ENCODE measurements around the gene CD22. TPM values are rescaled to one million over a fixed set of nuclear protein-coding genes. Genes with fewer than 3 reads are reported as not detected.
"Not testable (repeated sequence)": the region's sequence is repeated elsewhere in the genome, so short reads cannot be mapped to it uniquely, and the experiment has no call there.

Gene CD22
- total RNA-seq, 1 donor from 2014 or later: 0.70 TPM

GRCh38 chr19:35374031-35374430, 45.0 kb downstream of the CD22 start:
- DNase-seq (ENCODE audit: low spot score); intact Hi-C loops (cut with DNase I): not testable (repeated sequence)

DNA sequence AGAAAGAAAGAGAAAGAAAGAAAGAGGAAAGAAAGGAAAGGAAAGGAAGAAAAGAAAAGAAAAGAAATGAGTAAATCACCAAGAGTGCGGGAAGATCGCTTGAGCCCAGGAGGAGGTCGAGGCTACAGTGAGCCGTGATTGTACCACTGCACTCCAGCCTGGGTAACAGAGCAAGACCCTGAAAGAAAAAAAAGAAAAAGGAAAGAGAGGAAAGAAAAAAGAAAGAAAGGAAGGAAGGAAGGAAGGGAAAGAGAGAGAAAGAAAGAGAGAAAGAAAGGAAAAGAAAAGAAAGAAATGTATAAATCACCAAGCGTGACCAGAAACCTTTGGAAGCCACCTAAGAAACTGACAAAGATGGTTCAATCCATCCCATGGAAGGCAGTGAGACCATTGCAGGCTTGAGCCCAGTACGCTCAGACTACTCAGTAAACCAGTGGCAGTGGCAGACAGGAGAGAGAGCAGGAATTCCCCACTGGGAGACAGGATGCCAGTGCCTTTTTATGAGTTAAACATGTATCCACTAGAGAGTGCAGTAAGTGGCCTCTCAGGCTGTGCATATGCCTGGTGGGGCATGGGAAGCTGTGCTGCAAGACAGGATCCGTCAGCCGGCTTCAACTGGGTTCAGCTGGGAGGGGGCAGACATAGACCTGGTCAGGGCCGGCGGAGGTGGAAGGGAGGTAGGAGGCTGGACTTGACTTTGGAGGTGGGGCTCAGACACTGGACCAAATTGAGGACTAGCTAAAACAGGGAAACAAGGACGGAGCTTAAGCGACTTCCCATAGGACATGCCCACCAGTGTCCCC, 46.7 kb downstream of the CD22 start:
- intact Hi-C loops (cut with DNase I): no loop called here
- DNase-seq (ENCODE audit: low spot score): no peak

DNA sequence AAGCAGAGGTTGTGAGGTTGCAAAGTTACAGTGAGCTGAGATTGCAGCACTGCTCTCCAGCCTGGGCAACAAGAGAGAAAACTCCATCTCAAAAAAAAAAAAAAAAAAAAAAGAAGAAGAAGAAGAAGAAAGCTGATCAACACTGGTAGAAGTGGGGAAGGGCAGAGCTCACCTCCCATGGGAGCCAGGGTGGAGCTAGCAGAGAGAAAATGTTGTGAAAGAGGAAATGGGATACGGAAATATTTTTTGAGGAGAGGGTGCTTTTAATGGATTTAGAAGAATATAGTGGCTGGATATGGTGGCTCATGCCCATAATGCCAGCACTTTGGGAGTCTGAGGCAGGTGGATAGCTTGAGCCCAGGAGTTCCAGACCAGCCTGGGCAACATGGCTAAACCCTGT, 48.7 kb downstream of the CD22 start:
- no peak for DNase-seq (ENCODE audit: low spot score)
- intact Hi-C loops (cut with DNase I): no loop called here

- intact Hi-C loops (cut with DNase I): no loop called here
- DNase-seq (ENCODE audit: low spot score): no peak
These were observed 49.4 kb downstream of the CD22 start for GRCh38 chr19:35378356-35378755.

DNA sequence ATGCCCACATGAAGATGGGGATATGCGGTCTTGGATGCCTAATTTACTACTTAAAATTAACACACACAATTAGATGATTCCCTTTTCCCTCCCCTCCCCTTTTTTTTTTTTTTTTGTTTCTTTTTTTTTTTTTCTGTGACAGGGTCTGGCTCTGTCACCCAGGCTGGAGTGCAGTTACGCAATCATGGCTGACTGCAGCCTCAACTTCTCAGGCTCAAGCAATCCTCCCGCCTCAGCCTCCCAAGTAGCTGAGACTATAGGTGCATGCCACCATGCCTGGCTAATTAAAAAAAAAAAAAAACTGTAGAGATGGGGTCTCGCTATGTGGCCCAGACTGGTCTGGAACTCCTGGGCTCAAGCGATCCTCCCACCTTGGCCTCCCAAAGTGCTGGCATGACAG, 50.6 kb downstream of the CD22 start:
- DNase-seq (ENCODE audit: low spot score); intact Hi-C loops (cut with DNase I): not testable (repeated sequence)

DNA sequence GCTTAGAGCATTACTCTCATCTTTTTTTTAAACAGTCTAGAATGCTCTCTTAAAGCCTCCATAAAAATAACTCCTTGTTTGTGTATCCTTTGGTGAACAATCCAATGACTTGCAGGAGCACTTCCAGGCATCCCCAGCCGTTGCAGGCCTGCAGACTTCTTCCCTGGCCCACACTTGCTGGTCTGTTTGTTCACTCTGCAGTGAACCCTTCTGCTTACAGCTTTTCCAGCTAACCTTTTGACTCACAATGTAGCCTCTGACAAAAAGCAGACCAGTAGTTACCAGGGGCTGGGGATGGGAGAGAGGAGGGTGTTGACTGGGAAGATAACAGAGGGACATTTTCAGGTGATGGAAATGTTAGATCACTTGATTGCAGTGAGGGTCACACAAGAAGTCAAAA, 51.0 kb downstream of the CD22 start:
- no peak for DNase-seq (ENCODE audit: low spot score)
- intact Hi-C loops (cut with DNase I): no loop called here

GRCh38 chr19:35380450-35381124, 51.6 kb downstream of the CD22 start:
- no peak for DNase-seq (ENCODE audit: low spot score)
- intact Hi-C loops (cut with DNase I): no loop called here

GRCh38 chr19:35381318-35381717, 52.3 kb downstream of the CD22 start:
- DNase-seq (ENCODE audit: low spot score): no peak
- intact Hi-C loops (cut with DNase I): no loop called here

GRCh38 chr19:35381926-35382325, 52.9 kb downstream of the CD22 start:
- DNase-seq (ENCODE audit: low spot score): no peak
- intact Hi-C loops (cut with DNase I): no loop called here

DNA sequence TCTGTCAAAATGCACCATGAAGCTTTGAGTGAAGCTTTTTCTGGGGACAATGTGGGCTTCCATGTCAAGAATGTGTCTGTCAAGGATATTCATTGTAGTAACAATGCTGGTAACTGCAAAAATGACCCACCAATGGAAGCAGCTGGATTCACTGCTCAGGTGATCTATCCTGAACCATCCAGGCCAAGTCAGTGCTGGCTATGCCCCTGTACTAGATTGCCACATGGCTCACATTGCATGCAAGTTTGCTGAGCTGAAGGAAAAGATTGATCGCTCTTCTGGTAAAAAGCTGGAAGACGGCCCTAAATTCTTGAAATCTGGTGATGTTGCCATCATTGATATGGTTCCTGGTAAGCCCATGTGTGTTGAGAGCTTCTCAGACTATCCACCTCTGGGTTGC, 54.5 kb downstream of the CD22 start:
- intact Hi-C loops (cut with DNase I): no loop called here
- no peak for DNase-seq (ENCODE audit: low spot score)

GRCh38 chr19:35388277-35389054, 59.5 kb downstream of the CD22 start:
- DNase-seq (ENCODE audit: low spot score): no peak
- intact Hi-C loops (cut with DNase I): no loop called here

- intact Hi-C loops (cut with DNase I): no loop called here
- no peak for DNase-seq (ENCODE audit: low spot score)
These were observed 60.3 kb downstream of the CD22 start for GRCh38 chr19:35389192-35389861.

DNA sequence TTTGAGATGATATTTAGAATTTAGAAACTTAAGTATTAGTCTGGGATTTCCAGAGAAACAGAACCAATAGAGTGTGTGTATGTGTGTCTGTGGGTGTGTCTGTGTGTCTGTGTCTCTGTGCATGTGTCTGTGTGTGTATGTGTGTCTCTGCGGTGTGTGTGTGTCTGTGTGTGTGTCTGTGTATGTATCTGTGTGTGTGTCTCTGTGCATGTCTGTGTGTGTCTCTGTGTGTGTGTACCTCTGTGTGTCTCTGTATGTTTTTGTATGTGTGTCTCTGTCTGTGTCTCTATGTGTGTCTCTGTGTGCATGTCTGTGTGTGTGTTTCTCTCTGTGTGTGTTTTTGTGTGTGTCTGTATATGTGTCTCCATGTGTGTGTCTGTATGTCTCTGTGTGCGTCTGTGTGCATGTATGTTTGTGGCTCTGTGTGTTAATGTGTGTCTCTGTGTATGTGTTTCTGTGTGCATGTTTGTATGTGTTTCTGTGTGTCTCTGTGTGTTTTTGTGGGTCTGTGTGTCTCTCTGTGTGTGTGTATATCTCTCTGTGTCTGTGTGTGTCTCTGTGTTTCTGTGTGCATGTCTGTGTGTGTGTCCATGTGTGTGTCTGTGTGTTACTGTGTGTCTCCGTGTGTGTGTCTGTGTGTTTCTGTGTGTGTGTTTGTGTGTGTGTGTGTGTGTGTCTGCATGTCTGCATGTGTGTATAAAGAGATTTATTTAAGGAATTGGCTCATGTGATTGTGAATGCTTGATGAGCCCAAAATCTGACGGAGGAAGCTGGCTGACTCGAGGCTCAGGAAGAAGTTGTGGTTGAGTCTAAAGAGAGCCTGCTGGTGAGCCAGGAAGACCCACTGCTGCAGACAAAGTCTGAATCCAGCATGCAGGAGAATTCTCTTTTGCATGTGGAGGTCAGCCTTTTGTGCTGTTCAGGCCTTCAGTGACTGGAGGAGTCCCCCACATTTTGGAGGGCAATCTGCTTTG, 64.0 kb downstream of the CD22 start:
- intact Hi-C loops (cut with DNase I): no loop called here
- DNase-seq (ENCODE audit: low spot score): no peak

- peak; percentile 12 for DNase-seq (ENCODE audit: low spot score)
- intact Hi-C loops (cut with DNase I): no loop called here
These were observed 66.6 kb downstream of the CD22 start for GRCh38 chr19:35395382-35396199.

GRCh38 chr19:35396240-35396885, 67.4 kb downstream of the CD22 start:
- peak; percentile 33 for DNase-seq (ENCODE audit: low spot score)
- intact Hi-C loops (cut with DNase I): no loop called here
